K562 (cell line): ENCODE results near the gene CSNK1G1. TPM values are rescaled to one million over a fixed set of nuclear protein-coding genes. Genes with fewer than 3 reads are reported as not detected.
A peak's percentile ranks its signal among the peaks of the same experiment; 100 is the strongest.

Experiments
- ATF7 ChIP-seq: fragments of 450-650 bp; IDR thresholded peaks from 2 replicates; pipeline ENCODE4 v1.7.1; 2014; ENCODE audit warnings: mild to moderate bottlenecking, moderate library complexity
- CREB1 ChIP-seq, 2 experiments: sonication (generic) in 1 of 2; formaldehyde crosslinking in 1 of 2; IDR thresholded peaks; 2 replicates each; pipeline versions ENCODE4 v1.6.1 to v1.8.0; 2012 to 2022; ENCODE audit warnings: inconsistent platforms in 1 of 2, mild to moderate bottlenecking in 1 of 2, missing genetic modification reagents in 1 of 2, moderate library complexity in 1 of 2
- E2F1 ChIP-seq: sonication (generic); formaldehyde crosslinking; IDR thresholded peaks from 2 replicates; pipeline ENCODE4 v1.8.1; 2023; ENCODE audit warnings: mild to moderate bottlenecking, missing genetic modification reagents, moderate library complexity
- GATA2 ChIP-seq: sonication (generic); formaldehyde crosslinking; IDR thresholded peaks from 2 replicates; pipeline ENCODE4 v1.4.0; 2020; ENCODE audit warnings: mild to moderate bottlenecking, missing genetic modification reagents
- IRF9 ChIP-seq: fragments of 450-650 bp; IDR thresholded peaks from 2 replicates; pipeline ENCODE4 v1.6.1; 2016; ENCODE audit warnings: missing biosample characterization, missing genetic modification characterization
- KDM2B ChIP-seq: fragments of 250-450 bp; sonication (Bioruptor Pico); IDR thresholded peaks from 2 replicates; pipeline ENCODE4 v1.8.0; 2021; ENCODE audit warnings: mild to moderate bottlenecking, moderate library complexity
- NELFE ChIP-seq: IDR thresholded peaks from 2 replicates; pipeline ENCODE4 v1.6.1; 2011; ENCODE audit warnings: mild to moderate bottlenecking; ENCODE audit not compliant: insufficient read depth, insufficient read length
- OTX1 ChIP-seq: fragments of 450-650 bp; formaldehyde crosslinking; IDR thresholded peaks from 2 replicates; pipeline ENCODE4 v1.4.0; 2022; ENCODE audit warnings: mild to moderate bottlenecking
- PKNOX1 ChIP-seq: fragments of 450-650 bp; IDR thresholded peaks from 2 replicates; pipeline ENCODE4 v1.6.1; 2016
- RAD51 ChIP-seq: fragments of 450-650 bp; IDR thresholded peaks from 2 replicates; pipeline ENCODE4 v1.7.1; 2016; ENCODE audit warnings: low read depth, mild to moderate bottlenecking, borderline replicate concordance
- SLC30A9 ChIP-seq: fragments of 250-450 bp; sonication (Bioruptor Pico); IDR thresholded peaks from 2 replicates; pipeline ENCODE4 v1.8.0; 2022; ENCODE audit warnings: mild to moderate bottlenecking, moderate library complexity
- TAL1 ChIP-seq: fragments of 450-650 bp; IDR thresholded peaks from 2 replicates; pipeline ENCODE4 v1.6.1; 2016; ENCODE audit warnings: mild to moderate bottlenecking
- TSHZ1 ChIP-seq: fragments of 250-450 bp; sonication (Bioruptor Pico); IDR thresholded peaks from 2 replicates; pipeline ENCODE4 v1.4.0; 2020; ENCODE audit warnings: mild to moderate bottlenecking, moderate library complexity
- WHSC1 ChIP-seq: IDR thresholded peaks from one replicate; pipeline ENCODE4 v1.6.1; 2012; ENCODE audit warnings: low read length, control low read depth, inconsistent platforms
- ZC3H4 ChIP-seq: sonication (generic); formaldehyde crosslinking; IDR thresholded peaks from 2 replicates; pipeline ENCODE4 v1.9.0; 2021; ENCODE audit warnings: missing genetic modification reagents, borderline replicate concordance
- ZFP30 ChIP-seq: fragments of 250-450 bp; sonication (Bioruptor Pico); IDR thresholded peaks from 2 replicates; pipeline ENCODE4 v1.8.0; 2022; ENCODE audit warnings: moderate library complexity, mild to moderate bottlenecking, inconsistent platforms, borderline replicate concordance
- ZFX ChIP-seq: sonication (generic); formaldehyde crosslinking; IDR thresholded peaks from 2 replicates; pipeline ENCODE4 v1.8.0; 2022; ENCODE audit warnings: mild to moderate bottlenecking, missing genetic modification reagents, moderate library complexity
- ZNF431 ChIP-seq: sonication (generic); formaldehyde crosslinking; IDR thresholded peaks from 2 replicates; pipeline ENCODE4 v1.8.0; 2022; ENCODE audit warnings: mild to moderate bottlenecking, missing genetic modification reagents
- ZNF639 ChIP-seq, 2 experiments: fragments of 200-800 bp in 1 of 2; sonication (Bioruptor generic) in 1 of 2; sonication (generic) in 1 of 2; formaldehyde crosslinking in 1 of 2; IDR thresholded peaks in 1 of 2; conservative IDR thresholded peaks in 1 of 2; 2 replicates each; pipeline versions ENCODE4 v1.5.0 to v1.6.1; 2016 to 2020; ENCODE audit warnings: missing compliant biosample characterization in 1 of 2, missing genetic modification characterization in 1 of 2, missing genetic modification reagents in 1 of 2
- ZNF780A ChIP-seq: fragments of 250-450 bp; sonication (Bioruptor Pico); IDR thresholded peaks from 2 replicates; pipeline ENCODE4 v1.5.0; 2021; ENCODE audit warnings: mild to moderate bottlenecking
- polyA plus RNA-seq, 8 experiments: library from polyadenylated mRNA; depleted of rRNA in 4 of 8; stranded (reverse) in 5 of 8; unstranded in 3 of 8; fragments of >200 nt; fragmentation: Nextera tagmentation in 2 of 8; fragmentation: Illumina TruSeq in 1 of 8; extraction: Ambion mirVana in 2 of 8; extraction: Trizol in 1 of 8; gene quantifications; 2 replicates each; pipeline versions ENCODE4 v1.2.1 to v1.2.3, GENCODE V29; 2011 to 2014; ENCODE audit warnings: inconsistent platforms in 1 of 8, missing spikeins in 1 of 8
- total RNA-seq, 7 experiments: library from RNA; depleted of rRNA in 6 of 7; stranded (reverse); fragments of >200 nt in 6 of 7; fragmentation: Illumina TruSeq in 2 of 7; extraction: Trizol in 2 of 7; gene quantifications; 2 replicates each; pipeline versions ENCODE4 v1.2.1 to v1.2.3, GENCODE V29; 2011 to 2021; ENCODE audit warnings: low replicate concordance in 1 of 7

The CSNK1G1 gene
- total and polyA plus RNA-seq, 9 of the 15 experiments (the other 6 are each of a cell fraction or from before 2014, with no cell fraction given), result 4.5 to 18.5 (median 9.5) TPM

GRCh38 chr15:64381000-64381751, 25.2 kb upstream of the CSNK1G1 start, which contains the start of gene PCLAF (continued):
- TF ChIP-seq ZFX (CRISPR knock-in tag) (peak; percentile 85), ZC3H4 (CRISPR knock-in tag) (no peak), KDM2B (CRISPR knock-in tag) (no peak), TSHZ1 (CRISPR knock-in tag) (no peak), ZNF639 (CRISPR knock-in tag; conservative IDR thresholded peaks at IDR 0.05 in 1 of 2, IDR thresholded peaks at IDR 0.05 in 1 of 2) (no peak), NELFE (no peak), ATF7 (peak; percentile 75), RAD51 (no peak), PKNOX1 (peak; percentile 99), E2F1 (CRISPR knock-in tag) (peak; percentile 98), IRF9 (no peak), SLC30A9 (no peak), ZNF431 (CRISPR knock-in tag) (no peak), ZFP30 (CRISPR knock-in tag) (no peak), OTX1 (CRISPR knock-in tag) (no peak), ZNF780A (CRISPR knock-in tag) (no peak), WHSC1 (no peak), GATA2 (CRISPR knock-in tag) (no peak), TAL1 (no peak), CREB1 (IDR thresholded peaks at IDR 0.05) (peak; percentile 58), CREB1 (CRISPR knock-in tag; IDR thresholded peaks at IDR 0.05) (peak; percentile 62)
